H1 (cell line): ENCODE data around the gene AOPEP. TPM values are rescaled to one million over a fixed set of nuclear protein-coding genes. Genes with fewer than 3 reads are reported as not detected.
A peak's percentile ranks its signal among the peaks of the same experiment; 100 is the strongest.

Experiments
- CTCF ChIA-PET: fragments of 300-600 bp; sonication (Branson Sonifier 250); formaldehyde crosslinking; loops from one replicate; lab custom pipeline; 2021; ENCODE audit not compliant: partially characterized antibody; lab: Charles Lee
- POLR2A ChIA-PET: fragments of 300-600 bp; sonication (Branson Sonifier 250); formaldehyde crosslinking; loops from one replicate; lab custom pipeline; 2021; ENCODE audit warnings: inconsistent platforms; ENCODE audit not compliant: partially characterized antibody; lab: Charles Lee
- DNase-seq, 2 experiments: peaks; one replicate each; pipeline versions ENCODE4 v3.0.0 to v3.0.0-alpha.2; 2010 to 2022; ENCODE audit warnings: low spot score in 2 of 2, low read depth in 1 of 2, mixed read lengths in 1 of 2
- FAIRE-seq: peaks from 2 replicates; lab custom pipeline; 2011; peaks lifted over from hg19 to GRCh38; lab: Jason Lieb, UNC
- H2AFZ ChIP-seq: 2 replicates; pipeline ENCODE4 v1.8.1; 2012; ENCODE audit warnings: low read length, inconsistent platforms
- H2AK5ac ChIP-seq: 2 replicates; pipeline ENCODE4 v1.6.1; 2013; ENCODE audit warnings: low read depth, low read length
- H2BK120ac ChIP-seq: replicated peaks from 2 replicates; pipeline ENCODE3; 2013; ENCODE audit warnings: low read depth, low read length, inconsistent platforms
- H2BK12ac ChIP-seq: 2 replicates; pipeline ENCODE4 v1.6.1; 2013; ENCODE audit warnings: low read depth, low read length
- H2BK15ac ChIP-seq: 2 replicates; pipeline ENCODE4 v1.6.1; 2013; ENCODE audit warnings: low read length
- H2BK20ac ChIP-seq: 2 replicates; pipeline ENCODE4 v1.6.1; 2013; ENCODE audit warnings: low read length
- H2BK5ac ChIP-seq: 2 replicates; pipeline ENCODE4 v1.6.1; 2013; ENCODE audit warnings: low read depth, low read length
- H3K14ac ChIP-seq: 2 replicates; pipeline ENCODE4 v1.6.1; 2013; ENCODE audit warnings: inconsistent platforms; ENCODE audit not compliant: insufficient read length
- H3K18ac ChIP-seq: 2 replicates; pipeline ENCODE4 v1.6.1; 2013; ENCODE audit warnings: low read length; ENCODE audit errors: extremely low read depth
- H3K23ac ChIP-seq: 2 replicates; pipeline ENCODE4 v1.6.1; 2013; ENCODE audit warnings: inconsistent platforms; ENCODE audit not compliant: insufficient read length
- H3K23me2 ChIP-seq: 2 replicates; pipeline ENCODE4 v1.6.1; 2013; ENCODE audit warnings: low read depth, low read length
- H3K27ac ChIP-seq: 2 replicates; pipeline ENCODE4 v1.6.1; 2011; ENCODE audit warnings: low read depth, low read length, inconsistent platforms
- H3K27me3 ChIP-seq, 4 experiments: replicated peaks in 1 of 4; 1 replicate in 1 of 4; 2 replicates in 3 of 4; pipeline versions ENCODE4 v1.6.1 to v1.8.1; 2011 to 2013; ENCODE audit warnings: low read length in 3 of 4, mild to moderate bottlenecking in 3 of 4, inconsistent platforms in 2 of 4, mixed read lengths in 2 of 4, moderate library complexity in 1 of 4; ENCODE audit not compliant: control insufficient read depth in 3 of 4, insufficient read depth in 3 of 4; ENCODE audit errors: extremely low read depth in 1 of 4
- H3K36me3 ChIP-seq, 4 experiments: 2 replicates each; pipeline versions ENCODE4 v1.6.1 to v1.8.1; 2011 to 2013; ENCODE audit warnings: mild to moderate bottlenecking in 4 of 4, low read length in 3 of 4, moderate library complexity in 2 of 4, control low read depth in 1 of 4, inconsistent platforms in 1 of 4; ENCODE audit not compliant: insufficient read depth in 4 of 4, control insufficient read depth in 2 of 4
- H3K4ac ChIP-seq: replicated peaks from 2 replicates; pipeline ENCODE3; 2013; ENCODE audit warnings: low read length, low read depth, mixed read lengths, inconsistent platforms; ENCODE audit not compliant: insufficient read length
- H3K4me1 ChIP-seq, 4 experiments: replicated peaks in 1 of 4; 1 replicate in 1 of 4; 2 replicates in 3 of 4; pipeline versions ENCODE4 v1.6.1 to v1.8.1; 2011 to 2013; ENCODE audit warnings: low read length in 3 of 4, inconsistent platforms in 2 of 4, mixed read lengths in 1 of 4; ENCODE audit not compliant: insufficient read depth in 4 of 4, control insufficient read depth in 3 of 4
- H3K4me2 ChIP-seq, 2 experiments: 2 replicates each; pipeline versions ENCODE4 v1.6.1 to v1.8.1; 2011 to 2013; ENCODE audit warnings: low read depth in 2 of 2, low read length in 2 of 2, control low read depth in 1 of 2, inconsistent platforms in 1 of 2, mild to moderate bottlenecking in 1 of 2; ENCODE audit not compliant: insufficient read depth in 1 of 2
- H3K4me3 ChIP-seq, 4 experiments: fragments of 200-600, 300-600 bp in 1 of 4; sonication (generic), shearing (Covaris generic), sonication (Bioruptor Twin) in 1 of 4; 2 replicates each; pipeline versions ENCODE4 v1.5.1 to v1.8.1; 2011 to 2016; ENCODE audit warnings: low read length in 4 of 4, low read depth in 3 of 4, control low read depth in 2 of 4, inconsistent platforms in 2 of 4, mild to moderate bottlenecking in 2 of 4, mixed read lengths in 1 of 4, moderate library complexity in 1 of 4; ENCODE audit not compliant: insufficient read depth in 2 of 4; ENCODE audit errors: extremely low read depth in 1 of 4
- H3K56ac ChIP-seq: replicated peaks from 2 replicates; pipeline ENCODE3; 2013; ENCODE audit warnings: low read depth, mild to moderate bottlenecking, mixed read lengths, low read length, inconsistent platforms; ENCODE audit not compliant: insufficient read length
- H3K79me1 ChIP-seq: 2 replicates; pipeline ENCODE4 v1.6.1; 2013; ENCODE audit warnings: low read depth, low read length, control low read depth
- H3K79me2 ChIP-seq, 2 experiments: 2 replicates each; pipeline versions ENCODE4 v1.6.1 to v1.8.1; 2012 to 2013; ENCODE audit warnings: low read length in 2 of 2, mild to moderate bottlenecking in 2 of 2, inconsistent platforms in 1 of 2; ENCODE audit not compliant: insufficient read depth in 2 of 2, control insufficient read depth in 1 of 2
- H3K9ac ChIP-seq, 4 experiments: replicated peaks in 1 of 4; 1 replicate in 1 of 4; 2 replicates in 3 of 4; pipeline versions ENCODE4 v1.6.1 to v1.8.1; 2011 to 2013; ENCODE audit warnings: low read depth in 3 of 4, low read length in 3 of 4, control low read depth in 2 of 4, mild to moderate bottlenecking in 2 of 4, moderate library complexity in 2 of 4, inconsistent platforms in 1 of 4; ENCODE audit errors: extremely low read depth in 1 of 4
- H3K9me3 ChIP-seq, 2 experiments: 2 replicates each; pipeline versions ENCODE4 v1.6.1 to v1.8.1; 2012 to 2013; ENCODE audit warnings: mild to moderate bottlenecking in 2 of 2, moderate library complexity in 2 of 2, control low read depth in 1 of 2, inconsistent platforms in 1 of 2, low read depth in 1 of 2, low read length in 1 of 2, mixed read lengths in 1 of 2; ENCODE audit not compliant: insufficient read depth in 2 of 2
- H4K20me1 ChIP-seq, 2 experiments: replicated peaks in 1 of 2; 2 replicates each; pipeline versions ENCODE3 to v1.8.1; 2011 to 2013; ENCODE audit warnings: inconsistent platforms in 2 of 2, low read length in 2 of 2, mild to moderate bottlenecking in 1 of 2; ENCODE audit not compliant: insufficient read depth in 2 of 2, control insufficient read depth in 1 of 2
- H4K5ac ChIP-seq: 2 replicates; pipeline ENCODE4 v1.6.1; 2013; ENCODE audit warnings: low read length, low read depth, mixed read lengths, inconsistent platforms; ENCODE audit not compliant: insufficient read length
- H4K8ac ChIP-seq: 2 replicates; pipeline ENCODE4 v1.8.0; 2013; ENCODE audit warnings: mild to moderate bottlenecking, moderate library complexity, low read length, inconsistent platforms; ENCODE audit not compliant: insufficient read depth; ENCODE audit errors: extremely low read depth
- H4K91ac ChIP-seq: replicated peaks from 2 replicates; pipeline ENCODE3; 2013; ENCODE audit warnings: low read length, mixed read lengths, inconsistent platforms; ENCODE audit not compliant: insufficient read length
- ASH2L ChIP-seq: fragments of 200-600, 300-600 bp; sonication (generic); IDR thresholded peaks from one replicate; pipeline ENCODE4 v1.7.1; 2017; ENCODE audit warnings: low read length
- BCL11A ChIP-seq, 2 experiments: IDR thresholded peaks; one replicate each; pipeline ENCODE4 v1.6.1; 2011; ENCODE audit warnings: low read depth in 2 of 2, low read length in 2 of 2, mild to moderate bottlenecking in 2 of 2
- CHD2 ChIP-seq: IDR thresholded peaks from 2 replicates; pipeline ENCODE4 v1.6.1; 2012; ENCODE audit warnings: low read length, improper control_type of control experiment
- CREB1 ChIP-seq: IDR thresholded peaks from 2 replicates; pipeline ENCODE4 v1.6.1; 2012; ENCODE audit warnings: inconsistent platforms
- EZH2 ChIP-seq: fragments of 200-600 bp; sonication (generic); IDR thresholded peaks from 2 replicates; pipeline ENCODE4 v1.7.1; 2012; ENCODE audit warnings: low read depth, mild to moderate bottlenecking, moderate library complexity, low read length, inconsistent platforms; ENCODE audit not compliant: severe bottlenecking
- HDAC6 ChIP-seq: IDR thresholded peaks from one replicate; pipeline ENCODE4 v1.7.1; 2012; ENCODE audit warnings: low read depth, mild to moderate bottlenecking, inconsistent platforms, low read length, moderate library complexity
- KDM4A ChIP-seq: IDR thresholded peaks from one replicate; pipeline ENCODE4 v1.7.1; 2012; ENCODE audit warnings: low read depth, mild to moderate bottlenecking, moderate library complexity, low read length, inconsistent platforms; ENCODE audit not compliant: severe bottlenecking
- PHF8 ChIP-seq: fragments of 200-600 bp; sonication (generic); conservative IDR thresholded peaks from 2 replicates; pipeline ENCODE4 v1.7.1; 2012; ENCODE audit warnings: low read depth, mild to moderate bottlenecking, inconsistent platforms, low read length, moderate library complexity
- SUZ12 ChIP-seq: fragments of 200-600 bp; sonication (generic); IDR thresholded peaks from 2 replicates; pipeline ENCODE4 v1.6.1; 2012; ENCODE audit warnings: mild to moderate bottlenecking, inconsistent platforms, low read length, moderate library complexity, mixed read lengths
- TAF1 ChIP-seq: IDR thresholded peaks from 2 replicates; pipeline ENCODE4 v1.6.1; 2011; ENCODE audit warnings: mild to moderate bottlenecking, low read depth, low read length
- TAF7 ChIP-seq: optimal IDR thresholded peaks from 2 replicates; pipeline ENCODE3; 2011; ENCODE audit warnings: low read depth, mild to moderate bottlenecking, inconsistent platforms, low read length, moderate library complexity, borderline replicate concordance
- WGBS, 2 experiments: shearing (Covaris generic) in 1 of 2; methylation state at CpG; one replicate each; pipeline versions ENCODE4 v1.1.6 to v1.1.7; 2013 to 2015; ENCODE audit warnings: low lambda C conversion rate in 2 of 2, mixed read lengths in 2 of 2, inconsistent platforms in 1 of 2, low coverage in 1 of 2, missing lambda C conversion rate in 1 of 2; ENCODE audit not compliant: insufficient replicate concordance in 2 of 2, insufficient coverage in 1 of 2, insufficient read length in 1 of 2; ENCODE audit errors: extremely low coverage in 1 of 2, missing lambda C conversion rate in 1 of 2; 5-methylcytosine and 5-hydroxymethylcytosine counted together
- polyA plus RNA-seq, 7 experiments: library from polyadenylated mRNA; depleted of rRNA in 3 of 7; stranded (reverse) in 5 of 7; unstranded in 2 of 7; fragments of >200 nt in 5 of 7; fragments of 200-250 nt in 2 of 7; gene quantifications; 1 replicate in 5 of 7; 2 replicates in 1 of 7; 4 replicates in 1 of 7; pipeline versions ENCODE4 v1.2.1 to v1.2.3, GENCODE V29; 2011 to 2013; ENCODE audit warnings: missing spikeins in 2 of 7, mixed read lengths in 2 of 7
- total RNA-seq: library from RNA; stranded (reverse); fragmentation: NEBNext Ultra II Directional; extraction: Animal tissue kit (Norgen Biotek cat#: 25700); gene quantifications from 2 replicates; pipeline ENCODE4 v1.2.1, GENCODE V29; 2021

The AOPEP gene
- total and polyA plus RNA-seq, 2 of the 8 experiments (the other 6 are each of a cell fraction or from before 2014, with no cell fraction given): 6.1 to 14.3 TPM

DNA sequence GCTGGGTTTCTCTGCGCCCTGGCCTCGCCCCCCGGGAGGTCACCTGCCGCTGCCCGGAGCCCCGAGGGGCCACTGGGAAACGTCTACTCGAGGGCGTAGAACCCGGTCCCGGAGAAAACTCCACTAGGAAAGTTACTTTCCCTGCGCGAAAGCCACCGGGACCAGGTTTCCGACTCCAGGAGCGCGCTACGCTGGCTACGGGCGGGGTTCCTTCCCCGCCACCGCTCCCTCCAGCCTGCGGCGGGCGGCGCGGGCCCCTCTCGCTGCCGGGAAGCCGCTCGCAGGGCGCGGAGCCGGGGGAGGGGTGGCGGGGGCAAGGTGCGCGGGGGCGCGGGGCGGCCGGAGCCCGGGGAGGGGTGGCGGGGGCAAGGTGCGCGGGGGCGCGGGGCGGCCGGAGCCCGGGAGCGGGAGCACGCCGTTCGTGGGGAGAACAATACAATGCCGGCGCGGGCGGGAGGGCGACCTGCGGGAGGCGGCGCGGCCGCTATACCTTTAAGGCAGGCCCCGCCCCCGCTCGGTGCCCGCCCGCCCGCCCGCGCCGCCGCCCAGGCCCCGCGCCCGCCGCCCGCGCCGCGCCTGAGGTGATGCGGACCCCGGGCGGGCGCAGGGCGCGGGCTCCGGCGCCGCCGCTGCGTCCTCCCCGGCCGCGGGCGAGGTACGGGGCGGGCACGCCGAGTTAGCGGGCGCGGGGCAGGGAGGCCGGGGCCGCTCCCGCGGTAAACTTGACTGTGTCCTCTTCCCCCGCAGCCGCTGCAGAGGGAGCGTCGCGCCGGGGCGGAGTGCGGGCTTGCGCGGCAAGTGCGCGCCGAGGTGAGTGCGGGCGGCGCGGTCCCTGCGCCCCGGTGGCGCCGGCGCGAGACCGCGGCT, 278.1 kb downstream of the AOPEP start:
- no peak overlapping the region for H2BK12ac ChIP-seq
- H2AK5ac ChIP-seq: no peak overlapping the region
- H4K5ac ChIP-seq: no peak overlapping the region
- H3K27me3 ChIP-seq: peaks cover 2 to 17% (median 13%) of the 10 kb centered on the region in 4 experiments
- no peak overlapping the region for H4K91ac ChIP-seq
- no peak overlapping the region for H3K4ac ChIP-seq
- no peaks in the 10 kb centered on the region for H3K79me1 ChIP-seq
- H2BK15ac ChIP-seq: no peak overlapping the region
- DNase-seq (peak in 1 of 2 experiments; percentile 74), FAIRE-seq (no peak)
- H4K8ac ChIP-seq: peak overlapping the region; percentile 83
- peak overlapping the region; percentile 71; the same call in 1 of the 2 replicates for H3K18ac ChIP-seq
- H2BK20ac ChIP-seq: no peak overlapping the region
- H3K4me2 ChIP-seq: peak overlapping the region; percentile 62 to 93
- ChIA-PET POLR2A (no interaction called here), CTCF (no interaction called here)
- H2BK5ac ChIP-seq: no peak overlapping the region
- no peaks in the 10 kb centered on the region for H3K79me2 ChIP-seq
- H3K4me1 ChIP-seq: peaks cover 0 to 3% (median 0%) of the 10 kb centered on the region in 4 experiments; a peak in 1 of 7 replicates
- H3K9me3 ChIP-seq: no peaks in the 10 kb centered on the region; a peak in 1 of 4 replicates
- H3K23ac ChIP-seq: no peak overlapping the region
- no peak overlapping the region for H3K56ac ChIP-seq
- H3K14ac ChIP-seq: no peak overlapping the region
- H2AFZ ChIP-seq: peak overlapping the region; percentile 86; the same call in 1 of the 2 replicates
- no peak overlapping the region for H2BK120ac ChIP-seq
- H3K9ac ChIP-seq: peak overlapping the region in 3 of 4 experiments; percentile 34 to 73 (median 56); a peak in 3 of 7 replicates
- WGBS, 2 experiments: 1% methylated on average over 35 of the region's 133 CpGs; no CpG with 5 or more reads in 1 of the 2 experiments
- H4K20me1 ChIP-seq: peaks cover 2 to 3% of the 10 kb centered on the region in 2 experiments
- no peaks in the 10 kb centered on the region for H3K36me3 ChIP-seq
- no peak overlapping the region for H3K27ac ChIP-seq
- H3K23me2 ChIP-seq: peaks cover 3% of the 10 kb centered on the region; the same call in 1 of the 2 replicates
- H3K4me3 ChIP-seq: peak overlapping the region; percentile 62 to 89 (median 76)
- peak; percentile 6 for TF ChIP-seq ASH2L
- TF ChIP-seq SUZ12: no peak; the same call in 1 of the 2 replicates
- no peak for TF ChIP-seq BCL11A (IDR thresholded peaks at IDR 0.05; ENCODE audit: low read depth in 2 of 2, low read length in 2 of 2)
- TF ChIP-seq PHF8: peak; percentile 36; the same call in 1 of the 2 replicates
- TF ChIP-seq TAF1: peak; percentile 29; the same call in 1 of the 2 replicates
- TF ChIP-seq CHD2: no peak
- TF ChIP-seq CREB1: peak; percentile 46; the same call in 1 of the 2 replicates
- TF ChIP-seq TAF7: peak; percentile 17
- peak; percentile 68 for TF ChIP-seq KDM4A
- no peak for TF ChIP-seq HDAC6
- no peak for TF ChIP-seq EZH2
